ENCODE measurements around the gene TIPARP.

The TIPARP gene

GRCh38 chr3:156674046-156674910, at the start of gene TIPARP:
Gene TIPARP, plus strand, starts transcription at chr3:156674590. Its CDS starts 3,108 bp downstream, at chr3:156677698.
- Histone ChIP-seq H3K4me3 (ENCODE audit: low read depth, low read length) (peak within 1 kb of the TSS; percentile 85), H3K4me1 (ENCODE audit: control insufficient read depth, insufficient read depth, low read length) (0 out of 2 replicates have a peak, but pooled peaks cover 2% of the 10 kb centered on the region), H3K27ac (ENCODE audit: extremely low read depth, low read depth, low read length) (peak within 1 kb of the TSS; percentile 85), H3K36me3 (ENCODE audit: control insufficient read depth in 2 of 2, insufficient read depth in 1 of 2, low read length in 2 of 2) (peaks cover 0 to 15% of the 10 kb centered on the region in 2 experiments; a peak in 1 of 3 replicates), H3K9me3 (ENCODE audit: control insufficient read depth, insufficient read depth, low read depth, low read length) (no peaks in the 10 kb centered on the region)
- ChIA-PET CTCF (interaction anchor here (0.6 to 2.2 kb wide), 19 partner anchors 10 to 659 kb away, joined by 3 to 13 read pairs (median 4); partner anchors contain the start of gene SSR3), POLR2A (interaction anchor here (1.0 to 4.3 kb wide), 6 partner anchors 8 to 515 kb away, joined by 3 to 27 read pairs (median 4); partner anchors contain the start of gene SSR3)
- TF ChIP-seq ZBTB26 (tag by site-specific recombination; optimal IDR thresholded peaks at IDR 0.05) (peak; percentile 98), ZBTB20 (tag by site-specific recombination; IDR thresholded peaks at IDR 0.05) (no peak; the same call in 1 of the 2 replicates), RBAK (tag by site-specific recombination; IDR thresholded peaks at IDR 0.05) (no peak), ZNF394 (tag by site-specific recombination; IDR thresholded peaks at IDR 0.05; ENCODE audit: borderline replicate concordance) (no peak), INSM2 (tag by site-specific recombination; IDR thresholded peaks at IDR 0.05) (0 out of 2 replicates have a peak, but pooled peaks have one; percentile 31), ZBTB7A (tag by site-specific recombination; IDR thresholded peaks at IDR 0.05; ENCODE audit: low read depth) (0 out of 2 replicates have a peak, but pooled peaks have one; percentile 64), ZNF169 (tag by site-specific recombination; IDR thresholded peaks at IDR 0.05) (no peak), HOXD13 (CRISPR knock-in tag; IDR thresholded peaks at IDR 0.05; ENCODE audit: borderline replicate concordance) (no peak), ZNF280C (tag by site-specific recombination; IDR thresholded peaks at IDR 0.05) (no peak), WT1 (tag by site-specific recombination; IDR thresholded peaks at IDR 0.05) (peak; percentile 73), ZBTB49 (tag by site-specific recombination; IDR thresholded peaks at IDR 0.05; ENCODE audit: low read depth) (no peak), ZNF433 (tag by site-specific recombination; IDR thresholded peaks at IDR 0.05; ENCODE audit: low read depth) (no peak), ZNF280D (tag by site-specific recombination; IDR thresholded peaks at IDR 0.05) (no peak), AEBP2 (tag by site-specific recombination; IDR thresholded peaks at IDR 0.05; ENCODE audit: borderline replicate concordance) (no peak), SETDB1 (IDR thresholded peaks at IDR 0.05; ENCODE audit: insufficient read length, low read length) (no peak), ZBTB44 (tag by site-specific recombination; IDR thresholded peaks at IDR 0.05) (no peak), GLI4 (tag by site-specific recombination; IDR thresholded peaks at IDR 0.05) (no peak), ZNF24 (tag by site-specific recombination; IDR thresholded peaks at IDR 0.05) (0 out of 2 replicates have a peak, but pooled peaks have one; percentile 51), HOXC10 (CRISPR knock-in tag; IDR thresholded peaks at IDR 0.05) (no peak), ZNF175 (tag by site-specific recombination; IDR thresholded peaks at IDR 0.05) (no peak), ZNF776 (tag by site-specific recombination; IDR thresholded peaks at IDR 0.05; ENCODE audit: borderline replicate concordance) (no peak), ZSCAN16 (tag by site-specific recombination; IDR thresholded peaks at IDR 0.05) (no peak)

Data from HEK293 (cell line).